ENCODE data around the gene RNU6-9. TPM values are rescaled to one million over a fixed set of nuclear protein-coding genes. Genes with fewer than 3 reads are reported as not detected.

The RNU6-9 gene
- total RNA-seq, 4 donors from 2014 or later, result not detected

DNA sequence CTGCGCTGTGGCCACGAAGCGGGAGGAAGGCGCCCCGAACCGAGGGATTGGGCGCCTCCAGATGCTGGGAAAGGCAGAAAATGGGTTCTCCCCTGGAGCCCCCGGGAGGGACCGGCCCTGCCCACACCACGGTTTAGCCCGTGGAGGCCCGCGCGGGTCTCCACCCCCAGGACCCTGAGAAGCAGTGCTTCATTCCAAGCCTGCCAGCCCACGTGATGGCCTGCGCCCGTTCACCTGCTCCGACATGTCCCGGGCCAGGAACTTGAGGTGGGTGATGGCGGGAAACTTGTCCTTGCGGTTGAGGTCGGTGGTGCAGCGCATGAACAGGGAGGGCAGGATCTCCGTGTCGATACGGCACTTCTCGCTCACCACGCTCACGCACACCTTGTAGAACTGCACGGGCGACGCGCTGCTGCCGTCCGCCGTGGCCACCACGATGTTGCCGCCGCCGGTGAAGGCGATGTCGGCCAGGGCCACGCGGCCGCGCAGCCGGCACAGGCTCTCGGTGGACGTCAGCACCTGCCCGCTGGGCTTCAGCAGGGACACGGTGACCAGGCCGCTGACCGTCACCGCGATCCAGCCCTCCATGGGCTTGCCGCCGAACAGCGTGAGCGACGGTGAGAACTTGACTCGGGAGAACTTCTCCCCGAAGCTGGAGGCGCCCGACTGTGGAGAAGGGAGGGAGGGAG, 7.6 kb upstream of the RNU6-9 start:
- 80 to 96% methylated on average over 1 to 11 of the region's 64 CpGs for WGBS, 2 donors (ENCODE audit: low coverage in 1 of 2)
- H3K27ac ChIP-seq, result no peak overlapping the region
- H3K36me3 ChIP-seq, result peaks cover 0 to 100% of the 10 kb centered on the region in 2 donors

DNA sequence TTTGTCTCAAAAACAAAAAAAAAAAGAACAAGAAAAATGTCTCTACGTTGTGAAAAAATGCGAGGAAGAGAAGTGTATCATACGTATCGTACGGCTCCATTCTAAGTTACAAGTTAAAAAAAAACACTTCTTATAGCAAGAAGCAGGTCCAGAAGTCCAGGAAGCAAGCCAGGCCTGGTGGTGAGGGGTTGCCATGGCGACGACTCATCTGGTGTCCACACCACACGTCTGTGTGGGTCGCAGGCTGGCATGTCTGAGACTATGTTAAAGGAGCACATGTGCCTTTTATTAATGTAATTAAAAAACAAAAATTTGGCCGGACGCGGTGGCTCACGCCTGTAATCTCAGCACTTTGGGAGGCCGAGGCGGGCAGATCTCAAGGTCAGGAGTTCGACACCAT, 6.2 kb upstream of the RNU6-9 start:
- Histone ChIP-seq H3K9me3 (no peaks in the 10 kb centered on the region), H3K4me1 (peaks cover 0 to 16% (median 3%) of the 10 kb centered on the region in 3 donors), H3K4me3 (no peak overlapping the region), H3K36me3 (peaks cover 0 to 90% of the 10 kb centered on the region in 2 donors), H3K27ac (no peak overlapping the region), H3K27me3 (no peaks in the 10 kb centered on the region)
- no peak for ATAC-seq
- TF ChIP-seq, protein P1, sequence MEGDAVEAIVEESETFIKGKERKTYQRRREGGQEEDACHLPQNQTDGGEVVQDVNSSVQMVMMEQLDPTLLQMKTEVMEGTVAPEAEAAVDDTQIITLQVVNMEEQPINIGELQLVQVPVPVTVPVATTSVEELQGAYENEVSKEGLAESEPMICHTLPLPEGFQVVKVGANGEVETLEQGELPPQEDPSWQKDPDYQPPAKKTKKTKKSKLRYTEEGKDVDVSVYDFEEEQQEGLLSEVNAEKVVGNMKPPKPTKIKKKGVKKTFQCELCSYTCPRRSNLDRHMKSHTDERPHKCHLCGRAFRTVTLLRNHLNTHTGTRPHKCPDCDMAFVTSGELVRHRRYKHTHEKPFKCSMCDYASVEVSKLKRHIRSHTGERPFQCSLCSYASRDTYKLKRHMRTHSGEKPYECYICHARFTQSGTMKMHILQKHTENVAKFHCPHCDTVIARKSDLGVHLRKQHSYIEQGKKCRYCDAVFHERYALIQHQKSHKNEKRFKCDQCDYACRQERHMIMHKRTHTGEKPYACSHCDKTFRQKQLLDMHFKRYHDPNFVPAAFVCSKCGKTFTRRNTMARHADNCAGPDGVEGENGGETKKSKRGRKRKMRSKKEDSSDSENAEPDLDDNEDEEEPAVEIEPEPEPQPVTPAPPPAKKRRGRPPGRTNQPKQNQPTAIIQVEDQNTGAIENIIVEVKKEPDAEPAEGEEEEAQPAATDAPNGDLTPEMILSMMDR (IDR thresholded peaks at IDR 0.05), result no peak
- TF ChIP-seq POLR2AphosphoS5 (IDR thresholded peaks at IDR 0.05) (no peak), POLR2A (IDR thresholded peaks at IDR 0.05) (no peak), EP300 (IDR thresholded peaks at IDR 0.05) (no peak)
- WGBS, 2 donors (ENCODE audit: low coverage in 1 of 2), result 64 to 65% methylated on average over 11 of the region's 16 CpGs

More for the DNA sequence above, 7.6 kb upstream of the RNU6-9 start:
- no peak for ATAC-seq
- no peak for TF ChIP-seq POLR2A (IDR thresholded peaks at IDR 0.05)
- no peak for TF ChIP-seq EP300 (IDR thresholded peaks at IDR 0.05)
- Histone ChIP-seq H3K9me3 (no peaks in the 10 kb centered on the region), H3K27me3 (no peaks in the 10 kb centered on the region), H3K4me3 (no peak overlapping the region), H3K4me1 (peaks cover 0 to 2% (median 0%) of the 10 kb centered on the region in 3 donors)

DNA sequence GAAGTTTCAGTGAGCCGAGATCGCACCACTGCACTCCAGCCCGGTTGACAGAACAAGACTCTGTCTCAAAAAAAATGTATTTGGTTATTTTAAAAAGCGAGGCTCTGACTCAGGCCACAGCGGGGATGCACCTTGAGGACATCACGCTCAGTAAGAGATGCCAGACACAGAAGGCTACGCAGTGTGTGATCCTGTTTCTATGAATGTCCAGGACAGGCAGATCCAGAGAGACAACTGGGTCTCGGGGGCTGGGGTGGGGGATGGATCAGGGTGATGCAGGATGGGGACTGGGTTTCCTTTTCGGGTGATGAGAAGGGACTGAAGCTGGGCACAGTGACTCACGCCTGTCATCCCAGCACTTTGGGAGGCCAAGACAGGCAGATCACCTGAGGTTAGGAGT, 5.7 kb upstream of the RNU6-9 start:
- no peak overlapping the region for H3K27ac ChIP-seq
- peaks cover 0 to 84% of the 10 kb centered on the region in 2 donors for H3K36me3 ChIP-seq
- peaks cover 0 to 19% (median 5%) of the 10 kb centered on the region in 3 donors for H3K4me1 ChIP-seq
- no peaks in the 10 kb centered on the region for H3K9me3 ChIP-seq
- no peak overlapping the region for H3K4me3 ChIP-seq
- TF ChIP-seq POLR2AphosphoS5 (IDR thresholded peaks at IDR 0.05) (no peak), EP300 (IDR thresholded peaks at IDR 0.05) (no peak), POLR2A (IDR thresholded peaks at IDR 0.05) (no peak)
- TF ChIP-seq, protein P1 (IDR thresholded peaks at IDR 0.05), result no peak
- WGBS, 2 donors (ENCODE audit: low coverage in 1 of 2), result 80 to 95% methylated on average over 1 to 4 of the region's 10 CpGs
- no peaks in the 10 kb centered on the region for H3K27me3 ChIP-seq
- no peak for ATAC-seq

- Histone ChIP-seq H3K9me3 (no peaks in the 10 kb centered on the region), H3K27me3 (no peaks in the 10 kb centered on the region), H3K36me3 (peaks cover 0 to 72% of the 10 kb centered on the region in 2 donors), H3K27ac (no peak overlapping the region), H3K4me3 (no peak overlapping the region), H3K4me1 (peaks cover 0 to 24% (median 5%) of the 10 kb centered on the region in 3 donors)
- WGBS, 2 donors (ENCODE audit: low coverage in 1 of 2), result 87 to 91% methylated on average over 16 to 19 of the region's 30 CpGs
- no peak for ATAC-seq
- no peak for TF ChIP-seq POLR2AphosphoS5 (IDR thresholded peaks at IDR 0.05)
- TF ChIP-seq, protein P1 (IDR thresholded peaks at IDR 0.05), result no peak
- no peak for TF ChIP-seq EP300 (IDR thresholded peaks at IDR 0.05)
- TF ChIP-seq POLR2A (IDR thresholded peaks at IDR 0.05), result no peak
Measured at GRCh38 chr19:888581-889385, 4.5 kb upstream of the RNU6-9 start.

- Histone ChIP-seq H3K4me1 (peaks cover 0 to 25% (median 5%) of the 10 kb centered on the region in 3 donors), H3K36me3 (peaks cover 0 to 62% of the 10 kb centered on the region in 2 donors), H3K9me3 (no peaks in the 10 kb centered on the region), H3K4me3 (no peak overlapping the region), H3K27ac (no peak overlapping the region), H3K27me3 (no peaks in the 10 kb centered on the region)
- WGBS, 2 donors (ENCODE audit: low coverage in 1 of 2), result no CpG with 5 or more reads among the region's 26 CpGs
- TF ChIP-seq EP300 (IDR thresholded peaks at IDR 0.05) (no peak), POLR2A (IDR thresholded peaks at IDR 0.05) (no peak)
- TF ChIP-seq, protein P1 (IDR thresholded peaks at IDR 0.05), result no peak
- no peak for ATAC-seq
Measured at GRCh38 chr19:889662-890295, 3.5 kb upstream of the RNU6-9 start.

Measured in gastroesophageal sphincter (tissue), 4 donors.